NOMO-1 (cell line): ENCODE data around the gene SMAD3.

Experiments
- DNase-seq, 2 experiments: peaks; one replicate each; lab custom pipeline; 2025; ENCODE audit not compliant: unreplicated experiment in 2 of 2; lab: John Stamatoyannopoulos, UW

The SMAD3 gene

GRCh38 chr15:67079361-67079760 is 14.0 kb downstream of the SMAD3 start:
- no peak for DNase-seq

GRCh38 chr15:67080118-67080899 is 14.9 kb downstream of the SMAD3 start:
- no peak for DNase-seq

GRCh38 chr15:67080900-67081431 is 15.6 kb downstream of the SMAD3 start:
- DNase-seq = peak; percentile 88 to 93

- no peak for DNase-seq
These were observed 16.7 kb downstream of the SMAD3 start for GRCh38 chr15:67082007-67082536.

- DNase-seq = peak in 1 of 2 experiments; percentile 8
These were observed 17.8 kb downstream of the SMAD3 start for GRCh38 chr15:67083135-67083762.

- DNase-seq = no peak
These were observed 19.2 kb downstream of the SMAD3 start for GRCh38 chr15:67084561-67084960.

- DNase-seq = peak in 1 of 2 experiments; percentile 36
These were observed 19.9 kb downstream of the SMAD3 start for GRCh38 chr15:67085237-67085817.

GRCh38 chr15:67085818-67086636 is 20.6 kb downstream of the SMAD3 start:
- peak; percentile 85 to 90 for DNase-seq

- DNase-seq = no peak
These were observed 21.2 kb downstream of the SMAD3 start for GRCh38 chr15:67086637-67086914.

GRCh38 chr15:67087507-67088172 is 22.2 kb downstream of the SMAD3 start:
- DNase-seq = no peak

GRCh38 chr15:67089217-67090193 is 24.1 kb downstream of the SMAD3 start:
- DNase-seq = no peak

GRCh38 chr15:67090297-67091070 is 25.1 kb downstream of the SMAD3 start:
- DNase-seq = no peak

- peak; percentile 88 to 98 for DNase-seq
These were observed 25.9 kb downstream of the SMAD3 start for GRCh38 chr15:67091071-67091979.

GRCh38 chr15:67091980-67092677 is 26.7 kb downstream of the SMAD3 start:
- peak in 1 of 2 experiments; percentile 46 for DNase-seq

GRCh38 chr15:67092752-67093503 is 27.5 kb downstream of the SMAD3 start:
- DNase-seq = peak; percentile 53 to 59

GRCh38 chr15:67093504-67093862 is 28.1 kb downstream of the SMAD3 start:
- peak; percentile 93 to 95 for DNase-seq
